ENCODE data around the gene NCKAP5.

- TF ChIP-seq YY1 (IDR thresholded peaks at IDR 0.05; ENCODE audit: low read depth) (no peak), USF1 (IDR thresholded peaks at IDR 0.05) (no peak), NFIC (IDR thresholded peaks at IDR 0.05) (no peak), REST (IDR thresholded peaks at IDR 0.05; ENCODE audit: low read depth) (no peak)
Measured at GRCh38 chr2:133457861-133458260, 110.4 kb downstream of the NCKAP5 start.
